Measurements from ENCODE around the gene TAS2R46. TPM values are rescaled to one million over a fixed set of nuclear protein-coding genes. Genes with fewer than 3 reads are reported as not detected.
"Not testable (repeated sequence)": the region's sequence is repeated elsewhere in the genome, so short reads cannot be mapped to it uniquely, and the experiment has no call there.

The TAS2R46 gene
- total RNA-seq, 1 experiment from 2014 or later: 1.2 TPM

GRCh38 chr12:11106288-11106687 is 44.2 kb upstream of the TAS2R46 start:
- no peaks in the 10 kb centered on the region for H3K4me1 ChIP-seq (replicated peaks; ENCODE audit: insufficient read depth)
- H2AFZ ChIP-seq: no peak overlapping the region
- POLR2A ChIA-PET (ENCODE audit: unreplicated experiment): no interaction called here
- H3K9me2 ChIP-seq (ENCODE audit: insufficient read depth): no peaks in the 10 kb centered on the region
- no peak overlapping the region for H3K27ac ChIP-seq
- H3K36me3 ChIP-seq (ENCODE audit: low read depth): no peaks in the 10 kb centered on the region
- no peak overlapping the region for H3K4me3 ChIP-seq
- no TSS peak for BruUV-seq (replicated peaks)
- H3K27me3 ChIP-seq (ENCODE audit: insufficient read depth, low read depth): no peaks in the 10 kb centered on the region
- CTCF ChIA-PET: no interaction called here
- no peaks in the 10 kb centered on the region for H3K9me3 ChIP-seq (ENCODE audit: insufficient read depth, low read depth)
- TF ChIP-seq CTCF (conservative IDR thresholded peaks at IDR 0.05): no peak
- TF ChIP-seq EZH2 (IDR thresholded peaks at IDR 0.05; ENCODE audit: low read depth): no peak
- no peaks in the 10 kb centered on the region for H3K79me2 ChIP-seq (ENCODE audit: low read depth)
- intact Hi-C loops (cut with micrococcal nuclease; ENCODE audit: unreplicated experiment): no loop called here
- no peak for DNase-seq
- H3K4me2 ChIP-seq: no peak overlapping the region
- no peaks in the 10 kb centered on the region for H4K20me1 ChIP-seq (ENCODE audit: insufficient read depth)
- H3F3A ChIP-seq (ENCODE audit: insufficient read depth, low read depth): no peaks in the 10 kb centered on the region

- Histone ChIP-seq H3K79me2 (ENCODE audit: low read depth) (no peaks in the 10 kb centered on the region), H3K27ac (no peak overlapping the region), H3K36me3 (ENCODE audit: low read depth) (no peaks in the 10 kb centered on the region), H3K9me3 (ENCODE audit: insufficient read depth, low read depth) (no peaks in the 10 kb centered on the region), H3K4me1 (replicated peaks; ENCODE audit: insufficient read depth) (no peaks in the 10 kb centered on the region), H3K27me3 (ENCODE audit: insufficient read depth, low read depth) (no peaks in the 10 kb centered on the region), H2AFZ (no peak overlapping the region), H3K4me2 (no peak overlapping the region), H3F3A (ENCODE audit: insufficient read depth, low read depth) (no peaks in the 10 kb centered on the region), H3K9me2 (ENCODE audit: insufficient read depth) (no peaks in the 10 kb centered on the region), H3K4me3 (no peak overlapping the region), H4K20me1 (ENCODE audit: insufficient read depth) (no peaks in the 10 kb centered on the region)
- TF ChIP-seq CTCF (conservative IDR thresholded peaks at IDR 0.05): no peak
- POLR2A ChIA-PET (ENCODE audit: unreplicated experiment): no interaction called here
- DNase-seq: no peak
- intact Hi-C loops (cut with micrococcal nuclease; ENCODE audit: unreplicated experiment): no loop called here
- CTCF ChIA-PET: no interaction called here
- BruUV-seq (replicated peaks): no TSS peak
Measured at GRCh38 chr12:11105546-11105945, 43.5 kb upstream of the TAS2R46 start.

- H3K36me3 ChIP-seq (ENCODE audit: low read depth); H3K4me1 ChIP-seq (replicated peaks; ENCODE audit: insufficient read depth); H3K9me3 ChIP-seq (ENCODE audit: insufficient read depth, low read depth); H3K79me2 ChIP-seq (ENCODE audit: low read depth); H3K27ac ChIP-seq; DNase-seq; H3F3A ChIP-seq (ENCODE audit: insufficient read depth, low read depth); intact Hi-C loops (cut with micrococcal nuclease; ENCODE audit: unreplicated experiment); H3K27me3 ChIP-seq (ENCODE audit: insufficient read depth, low read depth); BruUV-seq (replicated peaks); H4K20me1 ChIP-seq (ENCODE audit: insufficient read depth); H3K4me3 ChIP-seq; H3K4me2 ChIP-seq; H3K9me2 ChIP-seq (ENCODE audit: insufficient read depth); CTCF ChIA-PET; POLR2A ChIA-PET (ENCODE audit: unreplicated experiment); H2AFZ ChIP-seq: not testable (repeated sequence)
Measured at GRCh38 chr12:11094910-11095309, 32.8 kb upstream of the TAS2R46 start.

- Histone ChIP-seq H3K4me2 (no peak within 1 kb of the TSS), H3K79me2 (ENCODE audit: low read depth) (no peaks in the 10 kb centered on the region), H3K27ac (no peak within 1 kb of the TSS), H3K4me1 (replicated peaks; ENCODE audit: insufficient read depth) (no peaks in the 10 kb centered on the region), H2AFZ (no peak within 1 kb of the TSS), H3K27me3 (ENCODE audit: insufficient read depth, low read depth) (no peaks in the 10 kb centered on the region), H3K4me3 (no peak within 1 kb of the TSS), H3F3A (ENCODE audit: insufficient read depth, low read depth) (no peaks in the 10 kb centered on the region), H4K20me1 (ENCODE audit: insufficient read depth) (no peaks in the 10 kb centered on the region), H3K9me2 (ENCODE audit: insufficient read depth) (no peaks in the 10 kb centered on the region), H3K9me3 (ENCODE audit: insufficient read depth, low read depth) (no peaks in the 10 kb centered on the region), H3K36me3 (ENCODE audit: low read depth) (no peaks in the 10 kb centered on the region)
- TF ChIP-seq EZH2 (IDR thresholded peaks at IDR 0.05; ENCODE audit: low read depth) (no peak), CTCF (conservative IDR thresholded peaks at IDR 0.05) (no peak)
- no TSS peak for BruUV-seq (replicated peaks)
- CTCF ChIA-PET: no interaction called here
- intact Hi-C loops (cut with micrococcal nuclease; ENCODE audit: unreplicated experiment): no loop called here
- DNase-seq: no peak
- POLR2A ChIA-PET (ENCODE audit: unreplicated experiment): interaction anchor here (0.6 kb wide), 1 partner anchor 839 kb away, joined by 4 read pairs; no protein-coding TSS in a partner anchor
Measured at GRCh38 chr12:11092128-11092527, 30.0 kb upstream of the TAS2R46 start, which contains the start of gene TAS2R43. Gene TAS2R43, minus strand, starts transcription at chr12:11092313. Its CDS starts 84 bp downstream, at chr12:11092229.

Data from PC-9 (cell line).